Mesothelial cell of epicardium (in vitro differentiated cells): Measurements from ENCODE around the gene POGK. TPM values are rescaled to one million over a fixed set of nuclear protein-coding genes. Genes with fewer than 3 reads are reported as not detected.

Experiments used
- DNase-seq, 2 experiments: peaks; one replicate each; pipeline ENCODE4 v3.0.0; 2021; ENCODE audit warnings: low spot score in 2 of 2; ENCODE audit not compliant: unreplicated experiment in 2 of 2
- H3K27ac Mint-ChIP-seq: 2 replicates; pipeline ENCODE4 v1.8.0; 2021; ENCODE audit warnings: mixed read lengths
- H3K27me3 Mint-ChIP-seq: 2 replicates; pipeline ENCODE4 v1.8.0; 2021; ENCODE audit warnings: low read depth, mixed read lengths
- H3K36me3 Mint-ChIP-seq: 2 replicates; pipeline ENCODE4 v1.8.0; 2021; ENCODE audit warnings: mixed read lengths
- H3K4me1 Mint-ChIP-seq: 2 replicates; pipeline ENCODE4 v1.8.0; 2021; ENCODE audit warnings: mixed read lengths
- H3K4me3 Mint-ChIP-seq: 2 replicates; pipeline ENCODE4 v1.8.0; 2021; ENCODE audit warnings: mild to moderate bottlenecking, moderate library complexity, mixed read lengths
- H3K9me3 Mint-ChIP-seq: 2 replicates; pipeline ENCODE4 v1.8.0; 2021; ENCODE audit warnings: mixed read lengths
- total RNA-seq: library from RNA; stranded (reverse); gene quantifications from 3 replicates; pipeline ENCODE4 v1.2.1, GENCODE V29; 2021
- TF ChIP-seq, protein P1 (sequence below): fragments of 200-600 bp; sonication (generic); IDR thresholded peaks from one replicate; pipeline ENCODE4 v1.5.0; 2021; ENCODE audit warnings: antibody characterized with exemption; ENCODE audit not compliant: unreplicated experiment

Gene POGK
- total RNA-seq, 1 donor from 2014 or later: 42.1 TPM

DNA sequence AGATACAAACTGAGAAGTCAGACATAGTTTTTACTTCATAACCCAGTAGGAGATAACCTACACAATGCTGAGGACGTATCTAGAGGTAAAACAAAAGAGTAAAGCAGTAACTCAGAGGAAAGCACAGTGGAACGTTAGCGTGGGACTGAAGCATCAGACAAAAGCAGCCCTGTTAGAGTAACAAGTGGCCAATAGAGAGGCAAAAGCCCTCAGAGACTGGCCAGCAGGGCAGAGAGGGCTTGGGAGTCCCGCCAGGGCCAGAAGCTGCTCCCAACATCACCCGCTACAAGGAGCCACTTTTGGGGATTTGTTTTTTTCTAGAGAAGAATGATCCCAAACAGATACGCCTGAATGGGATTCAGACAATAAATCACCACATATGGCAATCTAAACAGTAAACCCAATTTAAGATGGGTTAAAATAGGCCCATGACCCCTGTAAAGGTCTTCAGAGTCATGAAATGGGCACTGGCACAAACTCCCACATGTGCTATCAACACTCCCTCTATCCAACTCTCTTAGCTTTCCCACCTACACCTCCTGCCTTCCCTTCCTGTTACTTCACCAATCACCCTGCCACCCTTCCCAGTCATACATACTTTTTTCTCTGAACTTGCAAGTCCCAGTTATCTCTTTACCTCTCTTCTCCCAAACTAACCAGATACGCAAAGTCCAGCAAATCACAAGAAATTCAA, 19.6 kb downstream of the POGK start:
- TF ChIP-seq, protein P1, sequence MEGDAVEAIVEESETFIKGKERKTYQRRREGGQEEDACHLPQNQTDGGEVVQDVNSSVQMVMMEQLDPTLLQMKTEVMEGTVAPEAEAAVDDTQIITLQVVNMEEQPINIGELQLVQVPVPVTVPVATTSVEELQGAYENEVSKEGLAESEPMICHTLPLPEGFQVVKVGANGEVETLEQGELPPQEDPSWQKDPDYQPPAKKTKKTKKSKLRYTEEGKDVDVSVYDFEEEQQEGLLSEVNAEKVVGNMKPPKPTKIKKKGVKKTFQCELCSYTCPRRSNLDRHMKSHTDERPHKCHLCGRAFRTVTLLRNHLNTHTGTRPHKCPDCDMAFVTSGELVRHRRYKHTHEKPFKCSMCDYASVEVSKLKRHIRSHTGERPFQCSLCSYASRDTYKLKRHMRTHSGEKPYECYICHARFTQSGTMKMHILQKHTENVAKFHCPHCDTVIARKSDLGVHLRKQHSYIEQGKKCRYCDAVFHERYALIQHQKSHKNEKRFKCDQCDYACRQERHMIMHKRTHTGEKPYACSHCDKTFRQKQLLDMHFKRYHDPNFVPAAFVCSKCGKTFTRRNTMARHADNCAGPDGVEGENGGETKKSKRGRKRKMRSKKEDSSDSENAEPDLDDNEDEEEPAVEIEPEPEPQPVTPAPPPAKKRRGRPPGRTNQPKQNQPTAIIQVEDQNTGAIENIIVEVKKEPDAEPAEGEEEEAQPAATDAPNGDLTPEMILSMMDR: no peak
- no peaks in the 10 kb centered on the region for H3K27me3 Mint-ChIP-seq
- no peak for DNase-seq
- no peak overlapping the region for H3K4me3 Mint-ChIP-seq
- H3K36me3 Mint-ChIP-seq: peaks cover 47% of the 10 kb centered on the region
- peaks cover 1% of the 10 kb centered on the region for H3K4me1 Mint-ChIP-seq
- H3K27ac Mint-ChIP-seq: no peak overlapping the region
- H3K9me3 Mint-ChIP-seq: no peaks in the 10 kb centered on the region

DNA sequence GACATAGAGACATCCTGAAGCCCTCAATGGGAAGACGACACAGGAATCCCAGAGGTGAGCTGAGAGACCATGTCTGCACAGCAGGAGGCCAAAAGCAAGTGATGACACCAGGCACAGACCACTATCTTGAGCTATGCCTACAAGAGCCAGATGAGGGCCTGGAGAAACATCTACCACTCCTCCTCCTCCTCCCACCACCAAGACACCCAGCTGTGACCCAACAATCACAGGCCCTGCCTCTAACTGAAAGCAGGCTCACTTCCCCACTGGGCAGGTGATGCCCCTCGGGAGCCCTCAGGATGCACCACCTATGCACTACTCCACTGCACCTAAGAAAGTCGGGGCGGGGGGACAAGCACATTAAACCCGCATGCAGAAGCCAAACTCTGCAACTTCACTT, 20.3 kb downstream of the POGK start:
- peaks cover 47% of the 10 kb centered on the region for H3K36me3 Mint-ChIP-seq
- no peak for DNase-seq

DNA sequence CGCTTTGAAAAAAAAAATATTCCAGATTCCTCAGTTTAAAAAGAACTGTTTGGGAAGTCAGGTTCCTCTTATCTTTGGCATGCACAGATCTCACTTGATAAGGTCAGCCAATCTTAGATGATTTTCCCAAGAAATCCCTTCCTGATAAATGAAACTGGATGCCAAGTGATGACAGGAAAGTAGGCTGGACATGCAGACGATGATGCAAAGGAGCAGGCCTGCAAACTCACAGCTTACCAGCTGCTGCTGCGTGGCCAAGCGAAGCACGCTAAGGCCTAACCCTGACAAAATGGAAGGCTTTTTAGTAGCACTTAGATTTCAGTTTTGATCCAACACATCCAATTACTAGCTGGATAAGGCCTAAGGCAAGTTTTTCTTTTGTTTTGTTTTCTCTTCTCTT, 26.7 kb downstream of the POGK start:
- TF ChIP-seq, protein P1: no peak
- DNase-seq: no peak
- Mint-ChIP-seq H3K27ac (no peak overlapping the region), H3K4me1 (peaks cover 4% of the 10 kb centered on the region), H3K9me3 (no peaks in the 10 kb centered on the region), H3K27me3 (no peaks in the 10 kb centered on the region), H3K4me3 (no peak overlapping the region), H3K36me3 (peaks cover 33% of the 10 kb centered on the region)

More for the DNA sequence above, 20.3 kb downstream of the POGK start:
- H3K27ac Mint-ChIP-seq: no peak overlapping the region
- H3K4me3 Mint-ChIP-seq: no peak overlapping the region
- H3K4me1 Mint-ChIP-seq: no peaks in the 10 kb centered on the region
- H3K9me3 Mint-ChIP-seq: no peaks in the 10 kb centered on the region
- H3K27me3 Mint-ChIP-seq: no peaks in the 10 kb centered on the region
- TF ChIP-seq, protein P1: no peak

DNA sequence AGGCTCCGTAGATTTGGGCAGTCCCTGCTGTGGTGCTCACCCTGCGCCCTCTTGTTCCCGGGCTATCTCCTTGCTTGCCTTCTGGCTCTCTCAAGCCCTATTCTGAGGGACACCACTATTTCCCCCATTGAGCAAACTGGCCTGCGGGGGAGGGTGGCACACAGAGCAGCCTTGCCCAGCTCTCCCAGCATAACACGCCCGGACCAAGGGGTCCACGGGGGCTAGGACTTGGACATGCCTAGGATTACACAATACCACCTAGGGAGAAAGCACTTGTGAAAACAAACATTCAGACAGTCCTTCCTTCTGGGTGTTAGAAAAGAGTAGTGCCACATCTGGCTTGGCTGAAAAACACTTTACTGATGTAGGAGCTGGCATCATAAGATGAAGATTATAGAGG, 29.4 kb downstream of the POGK start:
- Mint-ChIP-seq H3K36me3 (peaks cover 11% of the 10 kb centered on the region), H3K27ac (no peak overlapping the region), H3K9me3 (no peaks in the 10 kb centered on the region), H3K4me3 (no peak overlapping the region), H3K27me3 (no peaks in the 10 kb centered on the region), H3K4me1 (peaks cover 17% of the 10 kb centered on the region)
- DNase-seq: no peak
- TF ChIP-seq, protein P1: no peak

DNA sequence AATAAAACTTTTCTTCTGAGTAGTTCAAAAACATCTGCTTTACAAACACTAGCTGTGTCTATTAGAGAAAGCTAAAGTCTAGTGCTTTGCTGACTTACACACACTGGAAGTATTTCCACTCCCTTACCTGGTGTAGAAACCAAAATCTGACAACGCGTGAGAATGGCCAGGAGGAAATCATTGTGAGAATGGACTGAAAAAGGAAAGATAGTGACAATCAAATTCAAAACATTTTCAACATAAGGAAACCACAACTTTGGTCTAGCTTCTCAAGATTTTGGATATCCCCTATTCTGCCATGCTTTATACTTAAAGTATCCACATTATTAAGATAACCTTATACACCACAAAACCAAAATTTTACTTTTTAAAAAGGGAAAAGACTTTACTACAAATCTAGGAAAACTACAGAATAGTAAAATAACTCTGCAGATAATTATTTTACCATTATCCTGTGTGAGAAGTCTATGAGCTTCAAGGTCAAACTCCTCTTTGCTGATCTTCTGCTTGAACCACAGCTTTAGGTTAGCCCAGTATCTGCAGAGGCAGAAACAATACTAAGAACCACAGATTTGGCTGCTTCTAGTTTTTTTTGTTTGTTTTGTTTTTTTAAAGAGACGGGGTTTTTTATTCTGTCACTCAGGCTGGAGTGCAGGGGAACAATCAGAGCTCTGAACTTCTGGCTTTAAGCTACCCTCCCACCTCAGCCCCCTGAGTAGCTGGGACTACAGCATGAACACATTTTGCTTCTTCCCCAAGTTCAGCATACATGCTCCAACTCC, 30.2 kb downstream of the POGK start:
- no peak for DNase-seq
- TF ChIP-seq, protein P1: no peak
- H3K36me3 Mint-ChIP-seq: peaks cover 8% of the 10 kb centered on the region
- H3K9me3 Mint-ChIP-seq: no peaks in the 10 kb centered on the region
- no peak overlapping the region for H3K4me3 Mint-ChIP-seq
- peak overlapping the region; percentile 50 for H3K27ac Mint-ChIP-seq
- H3K4me1 Mint-ChIP-seq: peaks cover 19% of the 10 kb centered on the region
- H3K27me3 Mint-ChIP-seq: no peaks in the 10 kb centered on the region
